Measurements from ENCODE around the gene ZNF444.
"Not testable (repeated sequence)": the region's sequence is repeated elsewhere in the genome, so short reads cannot be mapped to it uniquely, and the experiment has no call there.

Gene ZNF444

GRCh38 chr19:56140583-56141416, at the start of gene ZNF444:
Gene ZNF444, plus strand, starts transcription at chr19:56141287. Its CDS starts 5,625 bp downstream, at chr19:56146912.
- TF ChIP-seq Cebpa-rat (IDR thresholded peaks at IDR 0.05) = no peak

DNA sequence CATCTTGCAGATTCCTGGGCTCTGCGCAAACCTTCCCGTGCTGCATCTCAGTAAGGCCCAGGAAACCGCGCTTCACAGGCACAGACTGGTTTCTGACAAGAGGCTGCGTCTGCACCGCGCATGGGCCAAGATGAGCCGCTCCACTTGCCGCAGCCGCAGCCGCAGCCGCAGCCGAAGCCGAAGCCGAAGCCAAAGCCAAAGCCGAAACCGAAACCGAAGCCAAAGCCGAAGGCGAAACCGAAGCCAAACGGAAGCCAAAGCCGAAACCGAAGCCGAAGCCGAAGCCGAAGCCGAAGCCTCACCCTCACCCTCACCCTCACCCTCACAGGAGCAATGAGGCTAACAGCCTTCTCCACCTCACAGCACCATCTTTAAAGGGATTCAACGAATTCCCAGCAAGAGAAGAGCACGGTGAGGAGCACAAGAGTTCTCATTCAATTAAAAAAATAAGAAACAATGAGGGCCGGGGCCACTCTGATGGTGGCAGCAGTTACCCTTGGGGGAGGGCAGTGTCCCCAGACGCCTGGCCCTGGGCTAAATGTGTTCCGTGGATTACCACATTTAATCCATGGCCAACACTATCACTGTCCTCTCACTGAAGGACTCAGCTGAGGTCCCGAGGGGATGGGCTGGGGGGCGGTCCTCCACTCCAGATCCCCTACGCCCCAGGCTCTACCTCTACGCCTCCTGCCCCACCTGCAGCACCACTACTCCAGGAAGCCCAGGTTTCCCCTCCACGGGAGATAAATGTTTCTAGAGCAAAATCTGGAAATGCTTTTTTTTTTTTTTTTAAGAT, 49.1 kb upstream of the ZNF444 start:
- Histone ChIP-seq H3K9me3 (peaks cover 30% of the 10 kb centered on the region), H4K20me1 (peaks cover 72% of the 10 kb centered on the region), H3K4me2 (no peak overlapping the region), H3K4me1 (peaks cover 27% of the 10 kb centered on the region), H3K9ac (no peak overlapping the region), H3K27ac (no peak overlapping the region), H3K27me3 (no peaks in the 10 kb centered on the region), H3K36me3 (peaks cover 97% of the 10 kb centered on the region), H3K4me3 (no peak overlapping the region)
- TF ChIP-seq Cebpa-rat (IDR thresholded peaks at IDR 0.05) = no peak

More at GRCh38 chr19:56140583-56141416, at the start of gene ZNF444:
- Histone ChIP-seq H3K4me2 (peak within 1 kb of the TSS; percentile 99), H3K4me3 (peak within 1 kb of the TSS; percentile 77), H3K27ac (peak within 1 kb of the TSS; percentile 78), H3K27me3 (no peaks in the 10 kb centered on the region), H3K9ac (peak within 1 kb of the TSS; percentile 73), H3K9me3 (no peaks in the 10 kb centered on the region), H3K36me3 (peaks cover 19% of the 10 kb centered on the region), H4K20me1 (peaks cover 33% of the 10 kb centered on the region), H3K4me1 (peaks cover 68% of the 10 kb centered on the region)

DNA sequence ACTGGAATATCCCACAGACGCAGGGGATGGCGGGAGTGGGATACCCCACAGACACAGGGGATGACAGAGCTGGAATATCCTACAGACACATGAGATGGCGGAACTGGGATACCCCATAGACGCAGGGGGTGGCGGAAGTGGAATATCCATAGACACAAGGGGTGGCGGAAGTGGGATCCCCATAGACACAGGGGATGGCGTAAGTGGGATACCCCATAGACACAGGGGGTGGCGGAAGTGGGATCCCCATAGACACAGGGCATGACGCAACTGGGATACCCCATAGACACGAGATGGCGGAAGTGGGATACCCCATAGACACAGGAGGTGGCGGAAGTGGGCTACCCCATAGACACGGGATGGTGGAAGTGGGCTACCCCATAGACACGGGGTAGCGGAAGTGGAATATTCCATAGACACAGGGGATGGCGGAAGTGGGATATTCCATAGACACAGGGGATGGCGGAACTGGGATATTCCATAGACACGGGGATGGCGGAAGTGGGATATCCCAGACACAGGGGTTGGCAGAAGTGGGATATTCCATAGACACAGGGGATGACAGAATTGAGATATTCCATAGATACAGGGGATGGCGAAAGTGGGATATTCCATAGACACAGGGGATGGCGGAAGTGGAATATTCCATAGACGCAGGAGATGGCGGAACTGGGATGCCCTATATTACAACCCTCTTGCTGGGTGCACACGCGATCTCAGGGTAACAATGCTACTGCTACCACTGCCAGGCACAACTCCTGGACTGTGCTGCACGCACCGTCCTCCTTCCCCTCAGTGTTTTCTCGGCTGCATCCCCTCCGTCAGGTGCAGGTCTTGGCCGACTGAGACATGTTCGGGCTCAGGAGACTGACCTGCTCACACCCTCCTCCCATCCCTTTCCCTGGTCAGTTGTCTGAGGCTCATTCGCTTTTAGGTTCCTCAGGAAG, 48.1 kb upstream of the ZNF444 start:
- H3K27ac ChIP-seq = no peak overlapping the region
- TF ChIP-seq Cebpa-rat (IDR thresholded peaks at IDR 0.05) = no peak
- H3K36me3 ChIP-seq = peaks cover 99% of the 10 kb centered on the region

GRCh38 chr19:56094449-56094848, 46.6 kb upstream of the ZNF444 start:
- Histone ChIP-seq H4K20me1 (peaks cover 76% of the 10 kb centered on the region), H3K9ac (no peak overlapping the region), H3K36me3 (peaks cover 99% of the 10 kb centered on the region), H3K27ac (no peak overlapping the region), H3K27me3 (no peaks in the 10 kb centered on the region), H3K4me1 (peaks cover 47% of the 10 kb centered on the region), H3K4me2 (no peak overlapping the region), H3K4me3 (no peak overlapping the region), H3K9me3 (peaks cover 34% of the 10 kb centered on the region)
- no peak for TF ChIP-seq Cebpa-rat (IDR thresholded peaks at IDR 0.05)

More for the DNA sequence above, 48.1 kb upstream of the ZNF444 start:
- peaks cover 75% of the 10 kb centered on the region for H4K20me1 ChIP-seq
- no peak overlapping the region for H3K9ac ChIP-seq
- no peaks in the 10 kb centered on the region for H3K27me3 ChIP-seq
- H3K4me2 ChIP-seq = no peak overlapping the region
- peaks cover 30% of the 10 kb centered on the region for H3K9me3 ChIP-seq
- peaks cover 37% of the 10 kb centered on the region for H3K4me1 ChIP-seq
- no peak overlapping the region for H3K4me3 ChIP-seq

- Histone ChIP-seq H3K9me3 (peaks cover 34% of the 10 kb centered on the region), H3K27me3 (no peaks in the 10 kb centered on the region), H3K27ac (no peak overlapping the region), H3K4me2 (no peak overlapping the region), H3K9ac (no peak overlapping the region), H4K20me1 (peaks cover 70% of the 10 kb centered on the region), H3K4me3 (no peak overlapping the region), H3K36me3 (peaks cover 99% of the 10 kb centered on the region), H3K4me1 (peaks cover 36% of the 10 kb centered on the region)
- TF ChIP-seq Cebpa-rat (IDR thresholded peaks at IDR 0.05) = no peak
Observed at GRCh38 chr19:56096665-56097064, 44.4 kb upstream of the ZNF444 start.

DNA sequence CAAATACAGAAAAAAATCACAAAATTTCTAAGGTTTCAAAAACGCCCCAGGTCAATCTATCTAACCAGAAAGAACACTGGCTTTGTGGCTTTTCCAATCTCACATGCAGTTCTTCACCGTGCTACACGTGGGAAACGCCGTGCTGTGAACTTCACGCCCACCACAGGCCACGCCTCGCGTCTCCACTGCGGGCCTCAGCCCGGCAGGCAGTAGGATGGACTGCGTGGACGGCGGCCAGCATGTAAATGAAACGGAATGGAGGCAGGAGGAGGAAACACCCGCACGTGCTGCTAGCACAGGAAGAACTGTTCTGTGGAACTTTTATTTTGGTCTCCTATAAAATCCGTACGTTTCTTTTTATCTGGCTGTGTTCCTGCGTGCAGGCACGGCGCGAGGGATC, 43.8 kb upstream of the ZNF444 start:
- Histone ChIP-seq H3K4me3 (no peak overlapping the region), H3K9ac (0 out of 2 replicates have a peak overlapping the region, but pooled peaks have one; percentile 59), H3K4me2 (peak overlapping the region; percentile 50), H3K36me3 (peaks cover 99% of the 10 kb centered on the region), H3K4me1 (peaks cover 36% of the 10 kb centered on the region), H3K27ac (peak overlapping the region; percentile 25), H3K9me3 (peaks cover 34% of the 10 kb centered on the region), H3K27me3 (no peaks in the 10 kb centered on the region), H4K20me1 (peaks cover 70% of the 10 kb centered on the region)
- no peak for TF ChIP-seq Cebpa-rat (IDR thresholded peaks at IDR 0.05)

GRCh38 chr19:56097776-56098175, 43.3 kb upstream of the ZNF444 start:
- H3K9ac ChIP-seq = peak overlapping the region; percentile 59; the same call in 1 of the 2 replicates
- peaks cover 36% of the 10 kb centered on the region for H3K4me1 ChIP-seq
- H3K36me3 ChIP-seq = peaks cover 99% of the 10 kb centered on the region
- peaks cover 29% of the 10 kb centered on the region for H3K9me3 ChIP-seq
- no peaks in the 10 kb centered on the region for H3K27me3 ChIP-seq
- TF ChIP-seq Cebpa-rat (IDR thresholded peaks at IDR 0.05) = no peak
- H4K20me1 ChIP-seq = peaks cover 70% of the 10 kb centered on the region
- H3K4me2 ChIP-seq = peak overlapping the region; percentile 50
- H3K27ac ChIP-seq = peak overlapping the region; percentile 25
- H3K4me3 ChIP-seq = no peak overlapping the region

DNA sequence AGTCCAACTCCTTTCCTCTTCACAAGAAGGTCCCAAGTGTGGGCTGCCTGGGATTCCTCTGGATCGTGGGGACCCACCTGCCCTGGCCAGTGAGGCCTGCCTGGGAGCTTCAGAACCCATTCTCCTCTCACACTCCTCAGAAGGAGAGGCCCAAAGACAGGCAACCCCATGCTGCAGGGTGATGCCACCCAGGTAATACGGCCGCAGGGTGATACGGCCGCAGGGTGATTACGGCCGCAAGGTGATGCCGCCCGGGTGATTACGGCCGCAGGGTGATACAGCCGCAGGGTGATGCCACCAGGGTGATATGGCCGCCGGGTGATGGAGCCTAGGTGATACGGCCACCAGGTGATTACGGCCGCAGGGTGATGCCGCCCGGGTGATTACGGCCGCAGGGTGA, 42.9 kb upstream of the ZNF444 start:
- not testable (repeated sequence) for H3K27me3 ChIP-seq, H3K4me3 ChIP-seq
- H3K4me2 ChIP-seq = peak overlapping the region; percentile 50
- peak overlapping the region; percentile 25 for H3K27ac ChIP-seq
- H3K9me3 ChIP-seq = peaks cover 24% of the 10 kb centered on the region
- 0 out of 2 replicates have a peak overlapping the region, but pooled peaks have one; percentile 59 for H3K9ac ChIP-seq
- peaks cover 70% of the 10 kb centered on the region for H4K20me1 ChIP-seq
- H3K4me1 ChIP-seq = peaks cover 39% of the 10 kb centered on the region
- H3K36me3 ChIP-seq = peaks cover 94% of the 10 kb centered on the region
